CD14-positive monocyte (primary cell): ENCODE data around the gene SIPA1L3. TPM values are rescaled to one million over a fixed set of nuclear protein-coding genes. Genes with fewer than 3 reads are reported as not detected.
A peak's percentile ranks its signal among the peaks of the same experiment; 100 is the strongest.

ENCODE experiments used
- DNase-seq, 3 donors: peaks; one replicate each; pipeline ENCODE4 v3.0.0-alpha.2; 2011 to 2022
- H2AFZ ChIP-seq: 2 replicates; pipeline ENCODE4 v1.6.0; 2012; ENCODE audit warnings: mild to moderate bottlenecking, low read depth, low read length, inconsistent platforms; ENCODE audit not compliant: insufficient read depth, poor library complexity, severe bottlenecking
- H3K27ac ChIP-seq, 2 donors: 1 replicate in 1 of 2; 2 replicates in 1 of 2; pipeline ENCODE4 v1.5.1; 2012 to 2013; ENCODE audit warnings: low read length in 2 of 2, control low read depth in 1 of 2, inconsistent platforms in 1 of 2, low read depth in 1 of 2, mild to moderate bottlenecking in 1 of 2
- H3K27me3 ChIP-seq, 2 donors: one replicate each; pipeline versions ENCODE4 v1.6.0 to v1.6.1; 2011 to 2013; ENCODE audit warnings: low read length in 2 of 2; ENCODE audit not compliant: control insufficient read depth in 2 of 2, insufficient read depth in 2 of 2
- H3K36me3 ChIP-seq, 2 donors: replicated peaks in 1 of 2; 1 replicate in 1 of 2; 2 replicates in 1 of 2; pipeline versions ENCODE4 v1.5.1 to v1.6.1; 2012 to 2013; ENCODE audit warnings: low read length in 2 of 2, control low read depth in 1 of 2, inconsistent platforms in 1 of 2, mild to moderate bottlenecking in 1 of 2; ENCODE audit not compliant: insufficient read depth in 2 of 2, control insufficient read depth in 1 of 2
- H3K4me1 ChIP-seq, 2 donors: 1 replicate in 1 of 2; 2 replicates in 1 of 2; pipeline versions ENCODE4 v1.5.1 to v1.6.1; 2012 to 2013; ENCODE audit warnings: low read length in 2 of 2, control low read depth in 1 of 2, inconsistent platforms in 1 of 2, mild to moderate bottlenecking in 1 of 2, moderate library complexity in 1 of 2; ENCODE audit not compliant: insufficient read depth in 2 of 2, control insufficient read depth in 1 of 2
- H3K4me2 ChIP-seq: replicated peaks from 2 replicates; pipeline ENCODE3; 2012; ENCODE audit warnings: low read length, moderate library complexity, mild to moderate bottlenecking; ENCODE audit not compliant: poor library complexity, severe bottlenecking; ENCODE audit errors: extremely low read depth
- H3K4me3 ChIP-seq, 3 experiments: fragments of 200-600 bp in 1 of 3; sonication (generic) in 1 of 3; replicated peaks in 1 of 3; 1 replicate in 2 of 3; 2 replicates in 1 of 3; pipeline ENCODE4 v1.5.1; 2011 to 2013; ENCODE audit warnings: low read length in 3 of 3, mild to moderate bottlenecking in 3 of 3, control low read depth in 2 of 3, low read depth in 2 of 3, inconsistent platforms in 1 of 3, moderate library complexity in 1 of 3
- H3K79me2 ChIP-seq: 2 replicates; pipeline ENCODE4 v1.6.0; 2012; ENCODE audit warnings: mild to moderate bottlenecking, control low read depth, inconsistent platforms, low read length, moderate library complexity; ENCODE audit not compliant: insufficient read depth
- H3K9ac ChIP-seq: 2 replicates; pipeline ENCODE4 v1.6.0; 2017; ENCODE audit warnings: low read length, mild to moderate bottlenecking; ENCODE audit not compliant: insufficient read depth, poor library complexity, severe bottlenecking
- H3K9me3 ChIP-seq, 2 donors: replicated peaks in 1 of 2; 1 replicate in 1 of 2; 2 replicates in 1 of 2; pipeline versions ENCODE4 v1.5.1 to v1.6.1; 2012 to 2013; ENCODE audit warnings: low read length in 2 of 2, control low read depth in 1 of 2; ENCODE audit not compliant: control insufficient read depth in 1 of 2, insufficient read depth in 1 of 2
- H4K20me1 ChIP-seq: 2 replicates; pipeline ENCODE4 v1.6.0; 2012; ENCODE audit warnings: mild to moderate bottlenecking, low read length, control low read depth, moderate library complexity; ENCODE audit not compliant: insufficient read depth
- H3K27ac Mint-ChIP-seq, 7 donors: one replicate each; pipeline ENCODE4 v1.8.0; 2020; ENCODE audit warnings: mild to moderate bottlenecking in 7 of 7, mixed read lengths in 7 of 7, moderate library complexity in 6 of 7, inconsistent platforms in 2 of 7
- H3K27me3 Mint-ChIP-seq, 3 donors: one replicate each; pipeline ENCODE4 v1.8.0; 2021 to 2022; ENCODE audit warnings: low read depth in 3 of 3, mild to moderate bottlenecking in 3 of 3, mixed read lengths in 3 of 3, moderate library complexity in 3 of 3, inconsistent platforms in 1 of 3
- H3K36me3 Mint-ChIP-seq, 2 donors: one replicate each; pipeline ENCODE4 v1.8.0; 2020; ENCODE audit warnings: mixed read lengths in 2 of 2, inconsistent platforms in 1 of 2, mild to moderate bottlenecking in 1 of 2
- H3K4me1 Mint-ChIP-seq: one replicate; pipeline ENCODE4 v1.8.0; 2020; ENCODE audit warnings: mild to moderate bottlenecking, mixed read lengths
- H3K4me3 Mint-ChIP-seq, 2 donors: one replicate each; pipeline ENCODE4 v1.8.0; 2020; ENCODE audit warnings: mild to moderate bottlenecking in 2 of 2, mixed read lengths in 2 of 2, moderate library complexity in 1 of 2
- H3K9me3 Mint-ChIP-seq, 7 donors: one replicate each; pipeline ENCODE4 v1.8.0; 2020 to 2022; ENCODE audit warnings: mixed read lengths in 7 of 7, mild to moderate bottlenecking in 6 of 7, moderate library complexity in 6 of 7, inconsistent platforms in 2 of 7
- CTCF ChIP-seq: fragments of 200-600 bp; IDR thresholded peaks from one replicate; pipeline ENCODE4 v1.8.0; 2022; ENCODE audit warnings: antibody characterized with exemption, mild to moderate bottlenecking
- WGBS: methylation state at CpG from one replicate; pipeline ENCODE4 v1.1.5; 2013; ENCODE audit warnings: missing lambda C conversion rate; ENCODE audit not compliant: insufficient coverage; 5-methylcytosine and 5-hydroxymethylcytosine counted together
- intact Hi-C, 2 donors: fragments of 100-400 bp; cut with micrococcal nuclease; formaldehyde crosslinking; loops; one replicate each; pipeline versions ENCODE4 v1.15.0 to v1.15.1; 2023
- polyA plus RNA-seq, 3 donors: library from polyadenylated mRNA; depleted of rRNA in 1 of 3; unstranded in 2 of 3; stranded (reverse) in 1 of 3; fragments of 300-500 nt in 2 of 3; fragments of >200 nt in 1 of 3; fragmentation: Illumina TruSeq in 2 of 3; gene quantifications; 1 replicate in 2 of 3; 2 replicates in 1 of 3; pipeline ENCODE4 v1.2.3, GENCODE V29; 2012 to 2021

Gene SIPA1L3
- polyA plus RNA-seq, 3 donors: 0.55 to 4.5 (median 0.99) TPM

- DNase-seq: no peak
- Histone ChIP-seq H3K9me3 (no peaks in the 10 kb centered on the region), H3K79me2 (no peaks in the 10 kb centered on the region), H3K36me3 (no peaks in the 10 kb centered on the region), H3K27ac (no peak overlapping the region), H3K4me2 (no peak overlapping the region), H2AFZ (no peak overlapping the region), H3K4me1 (no peaks in the 10 kb centered on the region), H3K4me3 (no peak overlapping the region), H3K27me3 (no peaks in the 10 kb centered on the region), H4K20me1 (peaks cover 52% of the 10 kb centered on the region), H3K9ac (no peak overlapping the region)
- intact Hi-C loops: no loop called here
- 95% methylated on average over 10 of the region's 13 CpGs for WGBS
- peaks cover 0 to 5% (median 0%) of the 10 kb centered on the region in 3 donors for H3K27me3 Mint-ChIP-seq
- TF ChIP-seq CTCF: no peak
- H3K9me3 Mint-ChIP-seq: peaks cover 0 to 2% (median 0%) of the 10 kb centered on the region in 7 donors
- H3K36me3 Mint-ChIP-seq: no peaks in the 10 kb centered on the region
- H3K27ac Mint-ChIP-seq: peak overlapping the region in 1 of 7 donors; percentile 26
- no peak overlapping the region for H3K4me3 Mint-ChIP-seq
- H3K4me1 Mint-ChIP-seq: peaks cover 9% of the 10 kb centered on the region
Observed at GRCh38 chr19:37981785-37982475, 74.9 kb downstream of the SIPA1L3 start.

GRCh38 chr19:37982655-37983054 is 75.6 kb downstream of the SIPA1L3 start:
- Histone ChIP-seq H2AFZ (no peak overlapping the region), H3K4me1 (no peaks in the 10 kb centered on the region), H3K27ac (no peak overlapping the region), H3K36me3 (no peaks in the 10 kb centered on the region), H3K9ac (no peak overlapping the region), H3K4me3 (no peak overlapping the region), H3K79me2 (no peaks in the 10 kb centered on the region), H3K9me3 (no peaks in the 10 kb centered on the region), H3K27me3 (no peaks in the 10 kb centered on the region), H4K20me1 (peaks cover 50% of the 10 kb centered on the region), H3K4me2 (no peak overlapping the region)
- Mint-ChIP-seq H3K4me3 (no peak overlapping the region), H3K27me3 (peaks cover 0 to 5% (median 0%) of the 10 kb centered on the region in 3 donors), H3K27ac (no peak overlapping the region), H3K36me3 (no peaks in the 10 kb centered on the region), H3K9me3 (peaks cover 0 to 2% (median 0%) of the 10 kb centered on the region in 7 donors), H3K4me1 (peaks cover 9% of the 10 kb centered on the region)
- intact Hi-C loops: no loop called here
- 100% methylated on average over 1 of the region's 5 CpGs for WGBS
- no peak for TF ChIP-seq CTCF
- DNase-seq: no peak
